Lung (tissue), 12 donors: ENCODE data around the gene NFATC1. TPM values are rescaled to one million over a fixed set of nuclear protein-coding genes. Genes with fewer than 3 reads are reported as not detected.

Experiments used
- ATAC-seq: fragments of 200-7000 bp; cut with Tn5 transposase; one replicate; pipeline ENCODE4 v1.9.1; 2020; ENCODE audit warnings: moderate number of reproducible peaks; ENCODE audit not compliant: insufficient read depth, low FRiP score
- DNase-seq, 3 donors: peaks; one replicate each; pipeline ENCODE4 v3.0.0-alpha.2; 2013 to 2017
- H3K27ac ChIP-seq, 2 donors: one replicate each; pipeline ENCODE4 v1.5.1; 2013; ENCODE audit warnings: mild to moderate bottlenecking in 2 of 2, moderate library complexity in 2 of 2, control low read depth in 1 of 2, inconsistent platforms in 1 of 2, low read depth in 1 of 2, low read length in 1 of 2
- H3K27me3 ChIP-seq, 3 donors: one replicate each; pipeline ENCODE4 v1.5.1; 2013; ENCODE audit warnings: low read length in 2 of 3; ENCODE audit not compliant: control insufficient read depth in 3 of 3, insufficient read depth in 3 of 3
- H3K36me3 ChIP-seq, 4 donors: one replicate each; pipeline ENCODE4 v1.5.1; 2013; ENCODE audit warnings: low read length in 4 of 4, mild to moderate bottlenecking in 1 of 4, moderate library complexity in 1 of 4; ENCODE audit not compliant: control insufficient read depth in 4 of 4, insufficient read depth in 4 of 4
- H3K4me1 ChIP-seq, 5 donors: one replicate each; pipeline ENCODE4 v1.5.1; 2013; ENCODE audit warnings: low read length in 5 of 5, mild to moderate bottlenecking in 2 of 5, moderate library complexity in 1 of 5; ENCODE audit not compliant: control insufficient read depth in 5 of 5, insufficient read depth in 5 of 5
- H3K4me3 ChIP-seq: one replicate; pipeline ENCODE4 v1.5.1; 2013; ENCODE audit warnings: mild to moderate bottlenecking, control low read depth, moderate library complexity
- H3K9ac ChIP-seq, 2 donors: one replicate each; pipeline ENCODE4 v1.5.1; 2013; ENCODE audit warnings: low read length in 2 of 2, control low read depth in 1 of 2; ENCODE audit not compliant: insufficient read depth in 1 of 2
- H3K9me3 ChIP-seq, 4 donors: one replicate each; pipeline ENCODE4 v1.5.1; 2013; ENCODE audit warnings: low read length in 3 of 4, mild to moderate bottlenecking in 1 of 4, moderate library complexity in 1 of 4; ENCODE audit not compliant: control insufficient read depth in 4 of 4, insufficient read depth in 3 of 4
- CTCF ChIP-seq: IDR thresholded peaks from 2 replicates; pipeline ENCODE4 v1.5.1; 2012; ENCODE audit warnings: mild to moderate bottlenecking; ENCODE audit errors: control extremely low read depth, extremely low read depth
- WGBS, 2 donors: extraction: QIAGEN DNeasy Blood & Tissue Kit; methylation state at CpG; one replicate each; pipeline ENCODE4 v1.1.7; 2013; 5-methylcytosine and 5-hydroxymethylcytosine counted together
- polyA plus RNA-seq, 2 donors: library from polyadenylated mRNA; stranded (reverse); fragments of 200-250 nt; gene quantifications; one replicate each; pipeline ENCODE4 v1.2.1, GENCODE V29; 2013
- total RNA-seq, 2 donors: library from RNA; depleted of rRNA in 1 of 2; stranded (reverse); fragments of >200 nt in 1 of 2; gene quantifications; one replicate each; pipeline ENCODE4 v1.2.1, GENCODE V29; 2014 to 2021
- donor health status: control.
- donor health status: control.
- donor health status: Bipolar disorder and iron deficiency.
- donor health status: healthy.
- donor health status: DM: yes; HTN: yes; CAD: no.

NFATC1 gene
- total and polyA plus RNA-seq, 4 donors, result 8.6 to 25.5 (median 12.9) TPM

GRCh38 chr18:79575891-79576685 lies 180.4 kb downstream of the NFATC1 start:
- peaks cover 0 to 40% (median 17%) of the 10 kb centered on the region in 5 donors for H3K4me1 ChIP-seq
- H3K4me3 ChIP-seq, result no peak overlapping the region
- H3K36me3 ChIP-seq, result no peaks in the 10 kb centered on the region
- 69 to 77% methylated on average over 41 to 44 of the region's 44 CpGs for WGBS, 2 donors
- no peak for TF ChIP-seq CTCF
- DNase-seq, result peak; percentile 69 to 79 (median 74)
- peak overlapping the region; percentile 24 to 26 for H3K27ac ChIP-seq
- peak; percentile 2 for ATAC-seq
- no peak overlapping the region for H3K9ac ChIP-seq
- peaks cover 0 to 24% (median 1%) of the 10 kb centered on the region in 4 donors for H3K9me3 ChIP-seq
- peaks cover 0 to 3% (median 0%) of the 10 kb centered on the region in 3 donors for H3K27me3 ChIP-seq

DNA sequence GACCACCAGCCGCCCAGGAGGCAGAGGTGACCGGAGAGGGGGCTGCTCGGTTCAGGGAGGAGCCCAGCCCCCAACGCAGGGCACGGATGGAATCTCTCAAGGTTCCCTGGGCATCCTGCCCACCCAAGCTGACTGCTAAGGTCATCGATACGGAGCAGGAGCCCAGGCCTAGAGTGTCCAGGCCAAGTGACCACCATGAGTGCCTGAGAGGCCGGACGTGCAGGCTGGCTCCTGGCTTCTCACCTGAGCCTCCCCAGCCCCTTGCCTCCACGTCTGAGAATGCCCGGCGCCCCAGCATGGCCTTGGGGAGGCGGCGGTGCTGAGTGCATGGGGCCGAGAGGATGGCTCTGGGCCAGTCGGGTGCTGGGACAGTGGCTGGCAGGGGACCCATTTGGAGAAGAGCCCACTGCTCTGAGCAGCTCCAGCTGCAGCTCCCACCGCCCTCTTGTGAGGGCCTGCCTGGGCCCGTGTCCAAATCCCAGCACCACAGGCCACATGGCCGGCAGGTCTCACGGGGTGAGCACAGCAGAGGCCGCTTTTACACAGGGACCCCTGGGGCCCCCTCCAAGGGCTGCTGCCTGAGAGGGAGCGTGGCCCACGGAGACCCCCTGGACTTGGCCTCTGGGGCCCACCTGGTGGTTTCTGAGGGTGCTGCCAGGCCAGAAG lies 181.1 kb downstream of the NFATC1 start:
- H3K4me3 ChIP-seq, result no peak overlapping the region
- no peak for TF ChIP-seq CTCF
- H3K9ac ChIP-seq, result no peak overlapping the region
- peaks cover 0 to 3% (median 0%) of the 10 kb centered on the region in 3 donors for H3K27me3 ChIP-seq
- H3K4me1 ChIP-seq, result peaks cover 0 to 39% (median 17%) of the 10 kb centered on the region in 5 donors
- peaks cover 0 to 17% (median 2%) of the 10 kb centered on the region in 4 donors for H3K9me3 ChIP-seq
- DNase-seq (peak; percentile 93 to 94 (median 94)), ATAC-seq (peak; percentile 15)
- H3K36me3 ChIP-seq, result no peaks in the 10 kb centered on the region
- H3K27ac ChIP-seq, result peak overlapping the region; percentile 24 to 26
- 49 to 69% methylated on average over 21 to 23 of the region's 23 CpGs for WGBS, 2 donors

GRCh38 chr18:79577451-79578395 lies 182.0 kb downstream of the NFATC1 start:
- ATAC-seq (no peak), DNase-seq (peak in 1 of 3 donors; percentile 22)
- Histone ChIP-seq H3K9ac (no peak overlapping the region), H3K27me3 (peaks cover 0 to 3% (median 0%) of the 10 kb centered on the region in 3 donors), H3K36me3 (no peaks in the 10 kb centered on the region), H3K9me3 (peaks cover 0 to 15% (median 2%) of the 10 kb centered on the region in 4 donors), H3K4me1 (peaks cover 0 to 39% (median 17%) of the 10 kb centered on the region in 5 donors), H3K27ac (no peak overlapping the region), H3K4me3 (no peak overlapping the region)
- WGBS, 2 donors, result 67 to 75% methylated on average over 37 of the region's 37 CpGs
- TF ChIP-seq CTCF, result no peak
